ENCODE results near the gene FREM3. TPM values are rescaled to one million over a fixed set of nuclear protein-coding genes. Genes with fewer than 3 reads are reported as not detected.

FREM3 gene
- total RNA-seq, 1 donor from 2014 or later, result not detected

Other genes with a start within 250 kb of the FREM3 start
- 31.1 TPM for gene SMARCA5, start 187.0 kb downstream of the FREM3 start, total RNA-seq
- 0.35 TPM for gene GYPE, start 204.9 kb upstream of the FREM3 start, total RNA-seq

Data from left ventricle myocardium superior (tissue), 1 donor.